ENCODE results near the gene PHETA1. TPM values are rescaled to one million over a fixed set of nuclear protein-coding genes. Genes with fewer than 3 reads are reported as not detected.

PHETA1 gene
- total RNA-seq, 1 experiment from 2014 or later = 12.4 TPM

GRCh38 chr12:111389635-111390034, 20.7 kb upstream of the PHETA1 start (continued):
- TF ChIP-seq, protein P1, sequence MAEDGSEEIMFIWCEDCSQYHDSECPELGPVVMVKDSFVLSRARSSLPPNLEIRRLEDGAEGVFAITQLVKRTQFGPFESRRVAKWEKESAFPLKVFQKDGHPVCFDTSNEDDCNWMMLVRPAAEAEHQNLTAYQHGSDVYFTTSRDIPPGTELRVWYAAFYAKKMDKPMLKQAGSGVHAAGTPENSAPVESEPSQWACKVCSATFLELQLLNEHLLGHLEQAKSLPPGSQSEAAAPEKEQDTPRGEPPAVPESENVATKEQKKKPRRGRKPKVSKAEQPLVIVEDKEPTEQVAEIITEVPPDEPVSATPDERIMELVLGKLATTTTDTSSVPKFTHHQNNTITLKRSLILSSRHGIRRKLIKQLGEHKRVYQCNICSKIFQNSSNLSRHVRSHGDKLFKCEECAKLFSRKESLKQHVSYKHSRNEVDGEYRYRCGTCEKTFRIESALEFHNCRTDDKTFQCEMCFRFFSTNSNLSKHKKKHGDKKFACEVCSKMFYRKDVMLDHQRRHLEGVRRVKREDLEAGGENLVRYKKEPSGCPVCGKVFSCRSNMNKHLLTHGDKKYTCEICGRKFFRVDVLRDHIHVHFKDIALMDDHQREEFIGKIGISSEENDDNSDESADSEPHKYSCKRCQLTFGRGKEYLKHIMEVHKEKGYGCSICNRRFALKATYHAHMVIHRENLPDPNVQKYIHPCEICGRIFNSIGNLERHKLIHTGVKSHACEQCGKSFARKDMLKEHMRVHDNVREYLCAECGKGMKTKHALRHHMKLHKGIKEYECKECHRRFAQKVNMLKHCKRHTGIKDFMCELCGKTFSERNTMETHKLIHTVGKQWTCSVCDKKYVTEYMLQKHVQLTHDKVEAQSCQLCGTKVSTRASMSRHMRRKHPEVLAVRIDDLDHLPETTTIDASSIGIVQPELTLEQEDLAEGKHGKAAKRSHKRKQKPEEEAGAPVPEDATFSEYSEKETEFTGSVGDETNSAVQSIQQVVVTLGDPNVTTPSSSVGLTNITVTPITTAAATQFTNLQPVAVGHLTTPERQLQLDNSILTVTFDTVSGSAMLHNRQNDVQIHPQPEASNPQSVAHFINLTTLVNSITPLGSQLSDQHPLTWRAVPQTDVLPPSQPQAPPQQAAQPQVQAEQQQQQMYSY (CRISPR knock-in tag; IDR thresholded peaks at IDR 0.05) = no peak

- DNase-seq (ENCODE audit: low spot score) (no peak), ATAC-seq (no peak)
- Mint-ChIP-seq H3K36me3 (no peaks in the 10 kb centered on the region), H3K27ac (no peak overlapping the region), H3K4me3 (no peak overlapping the region), H3K9me3 (no peaks in the 10 kb centered on the region), H3K27me3 (ENCODE audit: low read depth) (peaks cover 2% of the 10 kb centered on the region; the same call in 1 of the 2 replicates), H3K4me1 (no peaks in the 10 kb centered on the region)
- ChIA-PET POLR2A (interaction anchor here (0.7 kb wide), 1 partner anchor 50 kb away, joined by 4 read pairs; no protein-coding TSS in a partner anchor), CTCF (interaction anchor here (0.6 to 1.0 kb wide), 2 partner anchors 9 to 57 kb away, joined by 3 to 4 read pairs; no protein-coding TSS in a partner anchor)
- no peak for TF ChIP-seq ZNF121 (CRISPR knock-in tag; IDR thresholded peaks at IDR 0.05)
- TF ChIP-seq, protein P2, sequence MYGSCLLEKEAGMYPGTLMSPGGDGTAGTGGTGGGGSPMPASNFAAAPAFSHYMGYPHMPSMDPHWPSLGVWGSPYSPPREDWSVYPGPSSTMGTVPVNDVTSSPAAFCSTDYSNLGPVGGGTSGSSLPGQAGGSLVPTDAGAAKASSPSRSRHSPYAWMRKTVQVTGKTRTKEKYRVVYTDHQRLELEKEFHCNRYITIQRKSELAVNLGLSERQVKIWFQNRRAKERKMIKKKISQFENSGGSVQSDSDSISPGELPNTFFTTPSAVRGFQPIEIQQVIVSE (CRISPR knock-in tag; IDR thresholded peaks at IDR 0.05; ENCODE audit: borderline replicate concordance) = no peak
- TF ChIP-seq TP53 (CRISPR knock-in tag; IDR thresholded peaks at IDR 0.05) = no peak
- no peak for TF ChIP-seq STAT6 (CRISPR knock-in tag; conservative IDR thresholded peaks at IDR 0.05; ENCODE audit: low read depth)
- TF ChIP-seq, protein P3, sequence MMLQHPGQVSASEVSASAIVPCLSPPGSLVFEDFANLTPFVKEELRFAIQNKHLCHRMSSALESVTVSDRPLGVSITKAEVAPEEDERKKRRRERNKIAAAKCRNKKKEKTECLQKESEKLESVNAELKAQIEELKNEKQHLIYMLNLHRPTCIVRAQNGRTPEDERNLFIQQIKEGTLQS (CRISPR knock-in tag; conservative IDR thresholded peaks at IDR 0.05) = no peak
- TF ChIP-seq HMGXB4 (CRISPR knock-in tag; IDR thresholded peaks at IDR 0.05) = no peak
- no peak for TF ChIP-seq NR2C2 (CRISPR knock-in tag; IDR thresholded peaks at IDR 0.05)
- no peak for TF ChIP-seq SP1 (CRISPR knock-in tag; conservative IDR thresholded peaks at IDR 0.05)
- no peak for TF ChIP-seq ATF1 (CRISPR knock-in tag; IDR thresholded peaks at IDR 0.05)
- TF ChIP-seq ZNF423 (CRISPR knock-in tag; IDR thresholded peaks at IDR 0.05) = no peak
- TF ChIP-seq NFE2L1 (CRISPR knock-in tag; IDR thresholded peaks at IDR 0.05) = no peak
- TF ChIP-seq ZNF416 (CRISPR knock-in tag; IDR thresholded peaks at IDR 0.05) = no peak
- TF ChIP-seq, protein P4, sequence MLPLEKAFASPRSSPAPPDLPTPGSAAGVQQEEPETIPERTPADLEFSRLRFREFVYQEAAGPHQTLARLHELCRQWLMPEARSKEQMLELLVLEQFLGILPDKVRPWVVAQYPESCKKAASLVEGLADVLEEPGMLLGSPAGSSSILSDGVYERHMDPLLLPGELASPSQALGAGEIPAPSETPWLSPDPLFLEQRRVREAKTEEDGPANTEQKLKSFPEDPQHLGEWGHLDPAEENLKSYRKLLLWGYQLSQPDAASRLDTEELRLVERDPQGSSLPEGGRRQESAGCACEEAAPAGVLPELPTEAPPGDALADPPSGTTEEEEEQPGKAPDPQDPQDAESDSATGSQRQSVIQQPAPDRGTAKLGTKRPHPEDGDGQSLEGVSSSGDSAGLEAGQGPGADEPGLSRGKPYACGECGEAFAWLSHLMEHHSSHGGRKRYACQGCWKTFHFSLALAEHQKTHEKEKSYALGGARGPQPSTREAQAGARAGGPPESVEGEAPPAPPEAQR (CRISPR knock-in tag; IDR thresholded peaks at IDR 0.05) = no peak
- no peak for TF ChIP-seq E2F1 (CRISPR knock-in tag; IDR thresholded peaks at IDR 0.05)
- TF ChIP-seq CREB1 (CRISPR knock-in tag; IDR thresholded peaks at IDR 0.05) = no peak
- TF ChIP-seq ZNF138 (CRISPR knock-in tag; conservative IDR thresholded peaks at IDR 0.05) = no peak
- no peak for TF ChIP-seq SMAD4 (CRISPR knock-in tag; IDR thresholded peaks at IDR 0.05)
- TF ChIP-seq, protein P5, sequence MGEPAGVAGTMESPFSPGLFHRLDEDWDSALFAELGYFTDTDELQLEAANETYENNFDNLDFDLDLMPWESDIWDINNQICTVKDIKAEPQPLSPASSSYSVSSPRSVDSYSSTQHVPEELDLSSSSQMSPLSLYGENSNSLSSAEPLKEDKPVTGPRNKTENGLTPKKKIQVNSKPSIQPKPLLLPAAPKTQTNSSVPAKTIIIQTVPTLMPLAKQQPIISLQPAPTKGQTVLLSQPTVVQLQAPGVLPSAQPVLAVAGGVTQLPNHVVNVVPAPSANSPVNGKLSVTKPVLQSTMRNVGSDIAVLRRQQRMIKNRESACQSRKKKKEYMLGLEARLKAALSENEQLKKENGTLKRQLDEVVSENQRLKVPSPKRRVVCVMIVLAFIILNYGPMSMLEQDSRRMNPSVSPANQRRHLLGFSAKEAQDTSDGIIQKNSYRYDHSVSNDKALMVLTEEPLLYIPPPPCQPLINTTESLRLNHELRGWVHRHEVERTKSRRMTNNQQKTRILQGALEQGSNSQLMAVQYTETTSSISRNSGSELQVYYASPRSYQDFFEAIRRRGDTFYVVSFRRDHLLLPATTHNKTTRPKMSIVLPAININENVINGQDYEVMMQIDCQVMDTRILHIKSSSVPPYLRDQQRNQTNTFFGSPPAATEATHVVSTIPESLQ (CRISPR knock-in tag; IDR thresholded peaks at IDR 0.05) = no peak
- TF ChIP-seq FOXP4 (CRISPR knock-in tag; IDR thresholded peaks at IDR 0.05) = no peak
Measured at GRCh38 chr12:111387747-111388323, 18.9 kb upstream of the PHETA1 start.

Data from WTC11 (cell line).